Erythroblast (primary cell): ENCODE measurements around the gene KLHDC1.

Source experiments
- GATA1 ChIP-seq: IDR thresholded peaks from 2 replicates; pipeline ENCODE4 v1.6.1; 2011; ENCODE audit warnings: low read depth, mild to moderate bottlenecking, control low read depth, low read length, moderate library complexity
- POLR2A ChIP-seq: IDR thresholded peaks from 2 replicates; pipeline ENCODE4 v1.6.1; 2011; ENCODE audit warnings: mild to moderate bottlenecking, low read length

DNA sequence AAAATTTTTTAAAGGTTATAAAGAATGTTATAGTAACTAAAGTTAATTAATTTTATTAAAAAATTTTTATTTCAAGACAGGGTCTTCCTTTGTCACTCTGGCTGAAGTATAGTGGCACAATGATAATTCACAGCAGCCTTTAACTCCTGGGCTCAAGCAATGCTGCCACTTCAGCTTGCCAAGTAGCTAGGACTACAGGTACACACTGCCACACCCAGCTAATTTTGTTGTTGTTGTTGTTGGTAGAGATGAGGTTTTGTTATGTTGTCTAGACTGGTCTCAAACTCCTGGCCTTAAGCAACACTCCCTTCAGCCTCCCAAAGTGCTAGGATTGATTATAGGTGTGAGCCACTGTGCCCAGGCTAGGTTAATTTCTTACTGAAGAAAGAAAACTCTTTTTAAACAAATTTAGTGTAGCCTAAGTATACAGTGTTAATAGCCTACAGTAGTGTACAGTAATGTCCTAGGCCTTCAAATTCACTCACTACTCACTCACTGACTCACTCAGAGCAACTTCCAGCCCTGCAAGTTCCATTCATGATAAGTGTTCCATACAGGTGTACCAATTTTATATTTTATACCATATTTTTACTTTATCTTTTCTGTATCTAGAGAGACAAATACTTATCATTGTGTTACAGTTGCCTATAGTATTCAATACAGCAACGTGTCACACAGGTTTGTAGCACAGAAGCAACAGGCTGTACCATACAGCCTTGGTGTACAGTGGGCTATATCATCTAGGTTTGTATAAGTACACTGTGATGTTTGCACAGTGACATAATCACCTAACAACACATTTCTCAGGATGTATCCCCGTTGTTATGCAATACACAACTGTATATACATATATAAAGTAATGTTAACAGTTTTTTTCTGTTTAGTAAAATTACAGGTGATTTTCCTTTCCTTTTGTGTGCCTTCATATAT lies 33.1 kb upstream of the KLHDC1 start:
- TF ChIP-seq POLR2A (no peak), GATA1 (no peak)
